IPS DF 4.7 (cell line): ENCODE measurements around the gene MICU2.

Experiments
- DNase-seq: peaks from one replicate; pipeline ENCODE4 v3.0.0-alpha.2; 2013; ENCODE audit warnings: low spot score; ENCODE audit errors: extremely low read depth

Gene MICU2

DNA sequence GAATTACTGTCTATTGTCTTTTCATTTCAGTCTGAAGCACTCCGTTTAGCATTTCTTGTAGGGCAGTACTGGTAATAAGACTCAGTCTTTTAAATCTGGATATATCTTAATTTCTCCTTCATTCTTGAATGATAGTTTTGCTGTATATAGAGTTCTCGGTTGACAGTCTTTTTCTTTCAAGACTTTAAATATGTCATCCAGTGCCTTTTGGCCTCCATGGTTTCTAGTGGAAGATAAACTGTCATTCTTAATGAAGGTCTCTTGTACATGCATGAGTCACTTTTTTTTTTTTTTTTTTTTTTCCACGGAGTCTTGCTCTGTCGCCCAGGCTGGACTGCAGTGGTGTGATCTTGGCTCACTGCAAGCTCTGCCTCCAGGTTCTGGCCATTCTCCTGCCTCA is 117.6 kb downstream of the MICU2 start:
- DNase-seq = no peak

DNA sequence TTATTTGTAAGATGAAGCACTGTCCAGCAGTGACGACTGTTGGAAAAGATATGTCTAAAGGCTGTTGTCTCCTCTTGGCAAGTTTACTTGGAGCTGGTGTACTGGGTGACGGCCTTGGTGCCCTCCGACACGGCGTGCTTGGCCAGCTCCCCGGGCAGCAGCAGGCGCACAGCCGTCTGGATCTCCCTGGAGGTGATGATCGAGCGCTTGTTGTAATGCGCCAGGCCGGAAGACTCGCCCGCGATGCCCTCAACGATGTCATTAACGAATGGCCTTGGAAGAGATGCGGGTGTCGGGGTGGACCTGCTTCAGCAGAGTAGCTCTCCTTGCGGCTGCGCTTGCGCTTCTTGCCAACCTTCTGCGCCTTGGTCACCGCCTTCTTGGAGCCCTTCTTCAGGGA is 120.2 kb downstream of the MICU2 start:
- no peak for DNase-seq

DNA sequence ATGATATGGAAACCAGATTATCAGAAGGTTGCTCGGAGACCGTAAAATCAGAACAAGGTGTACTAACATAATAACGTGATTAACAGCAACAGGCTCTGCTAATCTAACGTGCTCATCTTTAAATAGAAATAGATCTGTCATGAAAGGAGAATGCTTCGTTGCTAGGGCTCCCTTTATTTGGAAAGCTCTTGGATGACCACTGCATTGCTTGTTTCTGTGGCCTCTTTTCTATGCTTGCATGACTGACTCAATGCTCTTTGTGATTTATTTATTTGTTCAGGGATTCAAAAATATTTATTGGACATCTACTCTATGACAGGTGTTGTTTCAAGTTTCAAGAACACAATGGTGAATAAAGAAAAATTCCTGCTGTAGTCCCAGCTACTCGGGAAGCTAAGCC is 122.6 kb downstream of the MICU2 start:
- DNase-seq = no peak

DNA sequence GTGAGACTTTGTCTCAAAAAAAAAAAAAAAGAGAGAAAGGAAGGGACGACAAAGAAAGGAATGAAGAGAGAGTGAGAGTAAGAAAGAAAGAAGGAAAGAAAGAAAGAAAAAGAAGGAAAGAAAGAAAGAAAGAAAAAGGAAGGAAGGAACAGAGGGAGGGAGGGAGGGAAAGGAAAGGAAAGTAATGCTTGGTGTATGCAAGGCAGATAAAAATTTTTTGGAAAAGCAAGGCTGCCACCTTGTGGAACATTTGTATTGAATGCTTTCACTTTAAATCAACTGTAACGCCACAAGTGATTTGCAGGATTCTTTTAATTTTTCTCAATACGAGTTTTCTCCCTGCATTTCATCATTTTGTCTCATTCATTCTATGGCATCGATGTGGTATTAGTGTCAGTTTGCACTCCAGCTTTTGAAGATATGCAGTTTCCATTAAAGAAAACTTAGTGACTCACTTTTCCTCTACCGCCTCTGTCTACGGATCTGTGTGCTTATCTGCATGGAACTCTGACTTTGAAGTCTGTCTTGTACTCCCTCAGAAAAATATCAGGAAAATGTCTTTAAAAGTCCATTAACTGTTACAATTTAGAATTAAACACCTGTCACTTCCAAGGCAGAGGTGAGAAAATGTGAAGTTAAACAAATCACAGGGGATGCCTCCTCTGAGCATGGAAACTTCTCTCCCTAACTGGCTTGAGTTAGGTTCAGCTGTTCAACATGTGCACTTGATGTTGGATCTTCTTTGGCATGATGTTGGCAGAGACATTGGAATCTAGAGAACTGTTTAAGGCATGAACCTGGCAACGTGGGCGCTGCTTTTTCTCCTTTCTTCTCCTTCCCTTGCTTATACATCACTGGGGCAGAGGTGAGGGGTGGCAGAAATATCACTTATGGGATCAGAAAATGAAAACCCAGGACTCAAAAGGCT is 124.8 kb downstream of the MICU2 start:
- DNase-seq = no peak

DNA sequence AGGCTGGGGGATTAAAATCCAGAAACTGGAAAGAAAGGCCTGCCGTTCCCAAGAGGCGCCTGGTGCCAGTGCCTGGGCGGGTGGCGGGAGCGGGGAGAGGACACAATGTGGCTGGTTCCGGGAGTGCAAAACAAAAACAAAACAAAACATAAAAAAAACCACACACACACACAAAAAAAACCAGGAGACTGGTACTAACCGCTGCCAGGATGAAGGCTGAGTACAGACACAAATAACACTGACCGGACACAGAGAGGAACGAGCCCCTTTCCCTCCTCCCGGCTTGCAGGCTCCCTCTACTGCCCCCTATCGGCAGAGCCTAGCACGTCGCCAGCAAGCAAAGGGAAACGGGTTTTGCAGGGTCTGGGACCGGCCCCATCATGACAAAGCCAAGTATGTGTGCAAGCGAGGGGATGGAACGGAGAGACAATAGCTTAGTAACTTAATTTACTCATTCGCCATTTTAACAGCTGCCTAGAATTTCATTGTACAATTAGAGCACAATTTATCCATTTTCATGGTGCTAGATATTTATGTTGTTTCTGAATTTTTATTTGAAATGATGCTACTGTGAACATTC is 127.0 kb downstream of the MICU2 start:
- peak; percentile 87 for DNase-seq

DNA sequence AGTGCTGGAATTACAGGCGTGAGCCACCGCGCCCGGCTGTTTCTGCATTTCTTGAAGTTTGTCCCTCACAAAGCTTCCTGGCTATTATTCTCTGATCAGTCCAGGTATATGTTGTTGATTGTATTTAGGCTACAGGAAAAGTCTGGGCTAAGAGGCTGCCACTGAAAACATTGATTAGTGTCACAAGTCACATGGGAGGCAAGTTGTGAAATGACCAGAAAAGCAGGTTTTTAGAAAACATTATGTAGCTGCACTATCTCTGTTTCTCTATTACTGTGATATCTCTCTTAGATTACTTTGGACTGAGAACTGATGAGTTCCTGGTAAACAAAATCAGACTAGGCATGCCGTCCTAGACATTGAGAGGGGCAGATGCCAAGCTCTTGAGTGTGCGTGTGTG is 128.9 kb downstream of the MICU2 start:
- no peak for DNase-seq

DNA sequence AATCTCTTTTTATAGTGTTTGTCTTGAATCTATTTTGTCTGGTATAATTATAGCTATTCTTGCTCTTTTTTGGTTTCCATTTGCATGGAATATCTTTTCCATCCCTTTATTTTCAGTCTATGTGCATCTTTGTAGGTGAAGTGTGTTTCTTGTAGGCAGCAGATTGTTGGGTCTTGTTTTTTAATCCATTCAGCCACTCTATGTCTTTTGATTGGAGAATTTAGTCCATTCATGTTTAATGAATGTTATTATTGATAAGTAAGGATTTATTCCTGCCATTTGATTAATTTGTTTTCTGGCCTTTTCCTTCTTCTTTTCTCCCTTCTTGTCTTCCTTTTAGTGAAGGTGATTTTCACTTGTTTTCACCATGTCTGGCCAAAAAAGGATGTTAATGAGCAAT is 133.2 kb downstream of the MICU2 start:
- DNase-seq = no peak

DNA sequence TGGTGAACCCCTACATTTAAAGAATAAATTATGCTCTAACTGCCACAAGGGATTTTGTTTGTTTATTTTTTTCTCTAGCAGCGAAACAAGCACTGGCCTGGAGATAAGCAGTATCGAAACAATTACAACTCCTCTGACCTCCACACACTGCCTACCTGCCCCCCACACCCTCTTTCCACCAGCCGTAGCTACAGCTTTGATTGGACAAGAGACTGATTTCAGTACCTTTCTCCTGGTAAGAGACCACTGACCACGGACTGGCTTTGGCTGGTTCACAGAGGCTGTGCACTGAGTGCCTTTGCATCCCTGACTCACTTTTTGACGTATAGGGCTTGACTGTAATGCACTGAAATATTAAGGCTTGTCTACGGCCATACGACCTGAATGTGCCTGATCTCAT is 137.4 kb downstream of the MICU2 start:
- no peak for DNase-seq

DNA sequence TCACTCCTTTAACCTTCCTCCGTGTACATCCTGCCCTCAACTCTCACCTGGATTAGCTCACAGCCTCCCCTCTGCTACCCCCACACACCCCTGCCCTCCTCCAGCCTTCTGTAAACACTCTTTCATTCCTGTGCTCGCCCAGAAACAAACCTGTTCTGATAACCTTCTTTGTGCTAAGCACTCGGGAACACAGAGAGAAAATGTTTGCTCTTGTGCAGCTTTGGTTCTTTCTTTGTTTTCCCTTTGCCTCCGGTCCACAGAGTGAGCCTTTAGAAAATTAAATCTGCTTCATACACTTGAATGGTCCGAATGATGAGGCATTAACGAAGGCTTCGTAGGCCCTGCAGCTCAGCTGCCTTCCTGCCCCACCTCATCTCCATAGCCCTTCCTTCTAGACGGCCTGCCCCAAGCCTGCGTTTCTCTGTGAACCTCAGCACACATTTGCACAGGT is 138.2 kb downstream of the MICU2 start:
- DNase-seq = no peak

DNA sequence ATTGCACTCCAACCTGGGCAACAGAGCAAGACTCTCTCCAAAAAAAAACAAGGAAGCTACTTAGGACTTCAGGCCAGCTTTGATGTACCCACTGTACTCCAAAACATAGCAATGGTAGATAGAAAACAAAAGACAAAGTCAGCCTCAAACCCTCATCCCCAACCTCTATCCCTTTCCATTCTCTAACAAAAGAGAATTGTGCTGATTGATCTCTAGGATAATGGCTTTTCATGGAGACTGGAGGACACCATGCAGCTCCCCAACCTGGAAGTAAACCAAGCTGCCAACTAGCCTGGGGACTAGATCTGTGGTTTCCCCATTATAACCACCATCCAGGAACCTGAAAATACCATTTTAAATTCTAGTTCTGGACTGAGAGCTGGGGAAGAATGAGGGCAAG is 140.5 kb downstream of the MICU2 start:
- DNase-seq = no peak

DNA sequence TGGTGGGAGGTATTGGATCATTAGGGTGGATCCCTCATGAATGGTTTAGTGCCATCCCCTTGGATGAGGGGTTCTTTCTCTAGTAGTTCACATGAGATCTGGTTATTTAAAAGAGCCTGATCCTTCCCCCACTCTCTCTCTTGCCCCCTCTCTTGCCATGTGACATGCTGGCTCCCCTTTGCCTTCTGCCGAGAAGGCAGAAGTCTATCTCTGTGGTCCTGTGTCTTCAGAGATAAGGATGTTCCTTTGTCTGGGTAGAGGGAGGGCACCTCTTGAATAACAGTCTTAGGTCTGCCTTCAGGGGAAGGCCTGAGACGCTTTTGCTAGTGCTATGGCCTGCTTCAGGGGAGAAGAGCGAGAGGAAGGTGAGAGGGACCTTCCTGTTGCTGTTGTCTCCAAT is 142.8 kb downstream of the MICU2 start:
- DNase-seq = no peak

DNA sequence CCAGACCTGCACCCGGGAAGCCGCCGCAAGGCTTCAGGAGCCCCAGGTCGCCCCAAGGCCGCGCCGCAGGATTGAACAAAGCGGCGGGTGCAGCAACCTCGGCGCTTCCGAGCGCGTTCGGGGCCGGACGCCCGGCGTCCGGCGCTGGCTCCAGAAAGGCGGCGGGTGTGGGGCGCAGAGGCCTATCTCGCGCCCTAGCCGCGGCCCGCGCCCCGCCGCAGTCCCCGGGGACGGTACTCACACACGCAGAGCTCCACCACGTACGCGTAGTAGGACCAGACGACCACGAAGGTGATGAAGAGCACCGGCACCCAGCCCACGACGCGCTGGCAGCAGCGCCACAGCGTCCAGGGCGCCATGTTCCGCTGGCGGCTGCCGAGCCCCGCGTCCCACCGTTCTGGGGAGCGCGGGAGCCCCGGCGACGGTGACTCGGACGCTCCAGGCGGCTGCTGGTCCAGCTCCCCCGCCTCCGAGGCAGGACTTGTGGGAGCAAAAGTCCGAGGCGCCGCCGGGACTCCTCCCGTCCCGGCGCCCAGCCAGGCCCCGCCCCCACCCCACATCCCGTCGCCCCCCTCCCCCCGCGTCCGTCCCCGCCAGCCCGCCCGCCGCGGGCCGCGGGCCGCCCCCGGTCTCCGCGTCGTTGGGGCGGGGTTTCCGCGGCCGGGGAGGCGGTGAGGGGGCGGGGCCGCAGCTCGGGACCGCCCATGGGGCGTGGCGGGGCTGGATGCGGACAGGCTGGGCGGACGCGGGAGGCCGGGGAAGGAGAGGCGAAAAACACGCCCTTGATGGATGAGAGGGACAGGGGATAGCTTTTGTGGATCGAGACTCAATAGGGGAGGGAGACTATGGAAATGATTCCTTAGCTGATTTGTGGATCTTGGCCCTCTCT is 144.9 kb downstream of the MICU2 start, which contains the start of gene ZDHHC20:
Gene ZDHHC20, minus strand, starts transcription at position 491 of the 889 bp plus-strand sequence. Its CDS starts 132 bp downstream, at position 359.
- DNase-seq = no peak

DNA sequence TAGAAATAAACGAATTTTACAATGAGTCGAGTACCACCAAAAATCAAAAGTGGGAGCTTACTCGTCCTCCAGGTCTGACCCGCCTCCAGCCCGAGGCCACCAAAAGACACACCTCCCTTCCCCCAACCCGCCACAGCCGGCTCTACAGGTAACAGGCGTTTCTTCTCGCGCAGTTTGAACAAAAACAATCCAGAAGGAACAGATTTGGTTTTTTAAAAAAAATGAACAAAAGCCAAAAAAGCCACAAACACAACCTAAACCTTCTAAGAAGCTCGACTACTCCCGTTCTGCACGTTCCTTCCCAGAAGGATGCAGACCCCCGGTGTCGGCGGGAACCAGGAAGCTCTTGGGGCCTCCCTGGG is 145.5 kb downstream of the MICU2 start:
- DNase-seq = no peak

DNA sequence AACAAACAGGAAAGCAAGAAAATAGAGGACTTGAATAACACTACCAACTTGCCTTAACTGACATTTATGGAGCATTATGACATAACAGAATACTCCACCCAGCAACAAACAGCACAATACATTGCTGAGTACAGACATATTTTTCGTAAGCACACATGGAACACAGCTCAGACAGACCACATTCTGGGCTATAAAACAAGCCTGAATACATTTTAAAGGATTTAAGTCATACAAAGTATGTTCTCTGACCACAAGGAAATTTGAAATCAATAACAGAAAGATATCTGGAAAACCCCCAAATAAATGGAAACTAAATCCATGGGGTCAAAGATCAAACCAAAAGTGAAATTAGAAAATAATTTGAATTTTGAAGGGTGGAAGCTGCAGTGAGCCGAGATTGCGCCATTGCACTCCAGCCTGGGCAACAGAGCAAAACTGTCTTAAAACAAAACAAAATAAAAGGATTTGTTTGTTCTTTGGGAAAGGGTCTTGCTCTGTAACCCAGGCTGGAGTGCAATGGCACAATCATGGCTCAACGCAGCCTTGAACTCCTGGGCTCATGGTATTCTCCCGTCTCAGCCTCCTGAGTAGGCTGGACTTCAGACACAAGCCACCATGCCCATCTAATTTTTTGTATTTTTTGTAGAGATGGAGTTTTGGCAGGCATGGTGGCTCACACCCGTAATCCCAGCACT is 150.4 kb downstream of the MICU2 start:
- no peak for DNase-seq

DNA sequence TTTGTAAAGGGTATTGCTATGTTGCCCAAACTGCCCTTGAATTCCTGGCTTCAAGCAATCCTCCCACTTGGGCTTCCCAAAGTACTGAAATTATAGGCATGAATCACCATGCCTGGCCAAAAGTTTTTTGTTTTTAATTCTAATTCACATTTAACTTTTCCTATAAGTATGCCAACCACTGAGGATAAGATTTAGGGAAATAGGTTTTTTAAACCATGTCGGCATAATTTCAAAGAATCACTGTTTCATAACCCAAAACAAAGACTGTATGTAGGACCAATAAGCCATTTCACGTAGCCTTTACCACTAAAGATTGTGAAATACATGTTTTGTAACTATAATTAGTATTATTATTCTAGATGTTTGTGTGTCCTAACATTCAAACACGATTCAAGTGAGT is 153.0 kb downstream of the MICU2 start:
- DNase-seq = no peak

DNA sequence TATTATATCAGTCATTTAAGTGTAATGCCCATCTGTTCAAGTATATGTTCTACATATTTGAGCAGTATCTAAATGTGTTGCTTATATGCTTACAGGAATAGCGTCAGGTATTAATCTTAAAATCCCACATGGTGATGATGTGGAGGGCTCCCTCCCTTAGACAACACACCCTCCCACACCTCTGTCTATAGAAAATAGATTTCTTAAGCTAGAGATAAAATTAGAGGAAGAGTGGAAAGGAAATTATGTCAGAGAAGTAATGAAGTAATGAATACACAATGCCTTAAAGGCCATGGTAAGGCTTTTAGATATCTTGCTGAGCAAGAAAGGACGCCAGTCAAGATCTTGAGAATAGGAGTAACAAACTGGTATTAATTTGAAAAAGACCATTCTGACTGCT is 157.3 kb downstream of the MICU2 start:
- DNase-seq = no peak

DNA sequence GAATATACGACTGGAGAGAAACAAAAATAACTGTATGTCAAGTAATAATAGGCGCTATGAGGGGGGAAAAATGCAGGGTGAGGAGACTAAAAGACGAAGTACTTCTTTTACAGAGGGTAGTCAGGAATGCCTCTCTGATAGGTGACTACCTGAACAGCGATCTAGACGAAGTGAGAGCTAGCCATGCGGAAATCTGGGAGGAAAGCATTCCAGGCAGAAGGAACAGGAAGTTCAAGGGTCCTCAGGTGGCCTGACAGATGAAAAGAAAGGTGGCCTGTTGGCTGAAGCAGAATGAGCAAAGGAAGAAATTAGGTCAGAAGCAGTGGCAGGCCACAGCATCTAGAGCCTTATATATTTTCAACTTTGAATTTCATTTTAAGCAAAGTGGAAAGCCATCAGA is 158.2 kb downstream of the MICU2 start:
- no peak for DNase-seq

DNA sequence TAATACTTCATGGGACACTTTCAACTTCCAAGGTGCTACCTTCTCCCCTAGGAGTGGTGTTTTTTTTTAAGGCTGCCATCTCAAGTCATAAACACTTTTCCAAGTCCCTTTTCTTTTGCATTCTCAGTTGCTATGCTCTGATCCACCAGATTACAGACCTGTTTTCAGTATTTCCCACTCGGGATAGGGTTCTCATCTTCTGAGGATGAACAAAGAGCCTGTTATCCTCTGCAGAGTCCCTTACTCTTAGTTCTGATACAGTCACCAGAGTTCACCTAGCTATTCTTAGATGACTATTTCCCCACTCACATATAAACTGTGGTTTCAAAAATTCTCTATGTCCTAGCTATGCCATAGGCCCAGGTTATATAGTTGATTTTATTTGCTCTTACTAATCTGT is 160.8 kb downstream of the MICU2 start:
- no peak for DNase-seq
